HG03432 (cell line): ENCODE results near the gene WSCD1.

ENCODE experiments used
- ATAC-seq: cut with Tn5 transposase; IDR thresholded peaks from one replicate; pipeline ENCODE4 v1.9.1; 2021; ENCODE audit warnings: mild to moderate bottlenecking, moderate library complexity; ENCODE audit not compliant: unreplicated experiment

WSCD1 gene

DNA sequence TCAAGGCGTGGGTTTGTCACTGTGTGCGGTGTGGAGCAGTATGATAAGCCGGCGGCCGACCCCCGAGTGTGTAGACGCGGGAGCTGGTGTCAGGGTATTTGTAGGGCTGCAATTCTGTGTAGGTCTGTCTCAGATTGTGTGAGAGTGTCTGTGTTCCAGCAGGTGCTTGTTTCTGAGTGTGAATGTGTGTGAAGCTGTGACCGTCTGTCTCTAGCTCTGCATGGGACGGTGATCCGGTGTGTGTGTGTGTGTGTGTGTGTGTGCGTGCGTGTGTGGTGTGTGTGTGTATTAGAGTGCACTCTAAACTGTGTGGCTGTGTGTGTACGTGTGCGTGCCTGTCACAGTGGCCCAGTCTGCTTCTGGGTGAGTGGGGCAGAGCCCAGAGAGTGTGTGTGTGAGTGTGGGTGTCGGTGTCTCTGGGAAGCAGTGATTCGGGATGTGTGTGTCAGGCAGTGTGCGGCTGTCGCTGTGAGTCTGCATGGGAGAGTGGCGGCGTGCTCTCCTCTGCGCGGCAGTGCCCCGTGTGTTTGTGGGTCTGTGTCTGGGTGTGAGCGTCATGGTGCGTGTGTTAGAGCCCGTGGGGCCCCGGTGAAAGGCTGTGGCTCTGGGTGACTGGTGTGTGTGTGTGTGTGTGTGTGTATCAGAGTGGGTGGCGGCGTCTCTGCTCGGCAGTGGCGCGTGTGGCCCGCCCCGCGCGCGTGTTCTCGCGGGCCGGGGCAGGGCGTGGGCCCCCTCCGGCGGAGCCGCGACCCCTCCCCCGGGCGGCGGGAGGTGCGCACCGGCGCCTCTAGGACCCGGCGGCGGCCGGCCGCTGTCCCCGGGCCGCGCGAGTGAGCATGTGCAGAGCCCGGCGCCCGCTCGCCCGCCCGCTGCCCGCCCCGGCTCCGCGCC is at the start of gene WSCD1:
TSS of gene WSCD1 (plus strand) at position 841 of the 891 bp plus-strand sequence. CDS start 10,280 bp downstream, outside the sequence.
- ATAC-seq, result no peak

DNA sequence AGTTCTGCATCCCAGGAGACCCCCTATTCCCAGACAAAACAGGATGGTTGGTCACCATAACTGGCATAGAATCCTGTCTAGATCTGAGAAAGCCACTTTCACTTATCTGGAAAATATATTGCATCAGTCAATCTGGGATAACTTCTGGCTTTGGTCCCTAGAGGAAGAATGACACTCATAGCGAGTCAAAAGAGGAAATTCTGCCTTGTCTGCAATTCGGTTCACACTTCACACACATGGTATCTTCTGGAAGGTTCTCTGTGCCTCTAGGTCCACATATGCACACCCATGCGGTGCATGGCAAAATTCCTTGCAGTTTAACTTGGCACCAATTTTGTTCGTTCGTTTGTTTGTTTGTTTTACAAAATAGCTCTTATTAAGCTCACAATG is 49.2 kb upstream of the WSCD1 start:
- ATAC-seq, result no peak

DNA sequence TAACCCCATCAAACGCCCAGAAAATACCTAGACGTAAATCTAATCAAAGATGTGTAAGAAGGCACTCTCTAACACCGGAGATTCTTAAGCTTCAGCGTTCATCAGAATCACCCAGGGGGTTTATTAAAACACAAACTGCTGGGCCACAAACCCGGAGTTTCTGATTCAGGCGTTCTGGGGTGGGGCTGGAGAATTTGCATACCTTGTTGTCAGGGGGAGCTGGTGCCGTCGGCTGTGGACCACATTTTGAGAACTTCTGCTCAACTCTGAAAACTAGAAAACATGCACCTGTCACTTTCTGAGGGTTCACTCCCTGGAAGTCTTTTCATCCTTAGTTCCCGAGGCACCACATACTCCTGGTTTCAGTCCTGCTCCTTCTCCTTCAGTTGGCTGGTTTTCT is 48.6 kb upstream of the WSCD1 start:
- no peak for ATAC-seq

DNA sequence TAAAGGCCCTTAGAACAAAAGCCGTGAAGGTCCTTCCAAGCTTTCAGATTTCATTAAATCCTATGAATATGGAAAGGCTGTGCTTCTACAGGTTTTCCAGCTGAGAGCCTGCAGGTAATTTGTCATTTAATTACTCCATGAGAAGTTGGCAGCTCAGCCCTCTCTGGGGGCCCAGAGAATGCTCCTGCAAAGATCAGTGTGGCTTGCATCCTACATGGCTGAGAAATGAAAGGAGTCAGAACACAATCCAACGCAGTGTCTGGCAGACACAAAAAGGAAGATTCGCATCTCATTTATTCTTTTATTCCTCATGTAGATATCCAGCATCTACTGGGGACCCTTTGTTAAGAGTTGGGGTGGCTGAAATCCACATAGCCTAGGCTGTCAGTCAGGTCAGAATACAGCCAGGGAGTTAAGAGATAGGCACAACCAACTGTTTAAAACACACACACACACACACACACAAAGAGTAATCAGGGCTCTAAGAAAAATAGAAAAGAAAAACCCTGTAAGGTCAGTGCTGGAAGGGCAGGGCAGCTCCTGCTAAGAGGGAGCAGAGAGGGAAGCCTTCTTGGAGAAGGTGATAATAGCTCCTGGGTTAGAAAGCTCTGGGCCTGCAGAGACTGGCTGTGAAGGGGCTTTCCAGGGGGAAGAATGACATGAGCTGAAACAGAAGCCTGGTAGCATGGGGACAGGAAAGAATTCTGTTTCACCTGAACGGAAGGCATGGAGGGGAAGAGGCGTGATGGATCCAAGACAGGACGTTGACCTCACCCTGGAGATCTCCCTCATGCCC is 46.9 kb upstream of the WSCD1 start:
- no peak for ATAC-seq

DNA sequence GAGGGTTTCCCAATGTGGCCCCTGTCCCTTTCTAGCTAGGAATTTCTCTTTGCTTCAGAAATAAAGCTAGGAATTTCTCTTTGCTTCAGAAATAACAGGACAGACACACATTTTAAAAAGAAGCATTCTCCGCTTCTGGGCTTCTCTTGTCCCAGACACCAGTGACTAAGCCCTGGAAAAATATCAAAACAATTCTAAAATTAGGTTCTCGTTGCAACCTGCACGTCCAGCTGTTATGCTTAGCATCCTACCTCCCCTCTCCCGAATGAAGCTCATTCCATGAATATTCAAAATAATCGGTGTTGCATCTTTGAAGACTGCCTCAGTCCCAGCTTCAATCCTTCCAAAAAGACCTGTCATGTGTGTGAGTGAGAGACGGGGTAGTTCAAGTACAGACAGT is 45.6 kb upstream of the WSCD1 start:
- ATAC-seq, result no peak

DNA sequence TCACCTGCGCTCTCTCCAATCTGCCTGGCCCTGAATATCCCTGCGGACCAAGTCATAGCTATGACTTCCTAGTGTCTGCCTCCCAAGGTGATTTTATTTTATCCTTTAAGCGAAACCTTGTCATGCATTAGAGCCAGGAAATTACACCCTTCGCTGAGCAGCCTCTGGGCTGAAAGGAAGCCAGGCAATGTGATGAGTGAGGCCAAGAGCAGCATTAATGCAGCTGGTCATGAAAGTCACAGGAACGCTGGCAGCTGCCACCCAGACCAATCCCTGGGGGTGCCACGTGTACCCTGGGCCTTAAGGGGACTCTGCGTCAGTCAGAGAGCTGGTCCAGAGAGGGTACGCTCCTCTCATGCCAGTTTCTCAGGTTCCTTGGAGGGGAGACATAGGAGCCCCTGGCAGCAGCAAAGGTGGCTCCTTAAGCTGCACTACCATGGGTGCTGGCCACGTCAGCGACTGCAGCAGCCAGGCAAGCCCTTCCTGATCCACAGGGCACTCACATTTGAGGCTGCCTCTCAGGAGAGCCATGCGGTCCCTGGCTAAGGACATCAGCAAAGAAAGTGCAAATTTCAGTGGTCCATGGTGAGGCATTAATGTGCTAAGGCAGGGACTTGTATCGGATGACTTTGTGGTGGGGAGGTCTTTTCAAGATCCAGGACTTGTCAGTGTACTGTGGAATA is 42.7 kb upstream of the WSCD1 start:
- no peak for ATAC-seq

DNA sequence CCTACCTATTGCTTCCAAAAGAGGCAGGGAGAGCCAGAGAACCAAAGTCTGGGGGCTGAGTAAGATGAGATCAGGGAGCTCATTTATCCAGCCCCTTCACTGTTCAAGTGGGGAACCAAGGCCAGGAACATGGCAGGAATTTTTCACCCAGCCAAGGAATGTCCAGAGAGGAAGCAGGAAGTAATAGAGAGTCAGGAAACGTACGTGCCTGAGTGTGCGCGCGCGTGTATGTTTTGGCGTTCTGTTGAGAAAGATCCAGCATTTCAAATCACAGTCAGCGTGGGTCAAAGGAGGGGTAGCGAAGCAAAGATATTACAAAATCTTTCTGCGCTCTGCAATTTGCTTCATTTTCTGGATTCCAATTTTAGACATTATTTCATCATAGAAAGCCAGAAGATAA is 41.9 kb upstream of the WSCD1 start:
- ATAC-seq, result no peak

DNA sequence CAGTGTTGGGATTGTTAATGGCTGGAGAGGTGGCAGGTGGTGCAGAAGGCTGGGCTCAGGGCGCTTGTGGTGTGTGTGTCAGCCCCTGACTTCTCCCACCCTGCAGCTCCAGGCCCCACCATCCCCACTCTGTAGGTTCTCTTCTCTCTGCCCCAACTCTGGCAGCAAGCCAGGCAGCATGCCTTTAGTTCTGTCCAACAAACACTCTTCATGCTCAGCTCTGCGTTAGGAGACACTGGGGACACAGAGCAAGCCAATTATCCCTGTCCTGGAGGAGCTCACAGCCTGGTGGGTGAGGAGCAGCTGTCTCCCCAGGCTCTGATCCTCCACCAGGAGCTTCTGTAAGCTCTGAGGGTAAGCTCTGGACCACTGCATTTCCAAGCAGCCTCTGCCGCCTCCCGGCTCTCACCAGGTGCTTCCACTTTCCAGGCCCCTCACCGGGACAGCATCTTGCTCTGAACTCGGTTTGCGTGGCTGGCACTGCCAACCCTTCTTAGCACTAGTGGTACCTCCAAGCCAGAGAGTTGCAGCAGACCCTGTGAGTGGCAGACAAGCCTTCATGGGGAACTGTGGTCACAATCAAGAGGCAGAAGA is 34.3 kb upstream of the WSCD1 start:
- no peak for ATAC-seq

DNA sequence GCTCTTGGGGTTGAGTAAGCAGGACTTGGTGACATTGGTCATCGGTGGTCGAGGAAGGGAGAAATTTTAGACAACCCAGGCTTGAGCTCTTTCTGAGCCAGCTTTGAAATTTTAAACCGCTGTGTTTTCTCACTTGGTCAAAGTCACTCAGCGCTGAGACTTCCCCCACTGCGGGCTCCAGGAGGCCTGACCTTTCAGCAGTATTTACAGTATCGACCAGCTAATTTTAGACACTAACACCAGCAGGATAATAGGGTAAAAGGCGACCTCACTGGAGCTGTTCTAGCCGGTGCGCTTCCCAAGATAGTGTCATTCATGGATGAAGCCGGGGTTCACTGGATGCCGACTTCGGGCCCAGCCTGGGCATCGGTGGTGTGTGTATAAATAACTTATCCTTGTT is 29.7 kb upstream of the WSCD1 start:
- ATAC-seq, result no peak

DNA sequence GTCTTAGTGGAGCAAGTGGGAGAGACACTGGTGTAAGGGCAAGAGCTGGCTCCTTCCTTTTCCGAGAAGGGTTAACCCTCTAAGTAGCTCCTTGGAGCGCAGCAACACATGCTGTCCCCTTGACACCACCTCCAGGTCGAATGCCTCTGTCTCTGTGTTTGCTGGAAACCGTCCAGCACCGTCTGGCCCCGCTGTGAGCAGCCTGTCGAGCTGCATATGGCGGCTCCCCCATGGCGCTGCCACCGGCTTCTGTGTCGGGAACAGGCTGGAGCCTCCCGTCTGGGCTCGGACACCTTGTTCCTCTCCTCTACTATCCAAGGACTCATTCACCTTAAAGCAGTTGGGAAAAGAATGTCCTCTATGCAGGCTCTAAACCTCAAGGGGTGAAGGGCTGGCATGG is 28.9 kb upstream of the WSCD1 start:
- no peak for ATAC-seq

DNA sequence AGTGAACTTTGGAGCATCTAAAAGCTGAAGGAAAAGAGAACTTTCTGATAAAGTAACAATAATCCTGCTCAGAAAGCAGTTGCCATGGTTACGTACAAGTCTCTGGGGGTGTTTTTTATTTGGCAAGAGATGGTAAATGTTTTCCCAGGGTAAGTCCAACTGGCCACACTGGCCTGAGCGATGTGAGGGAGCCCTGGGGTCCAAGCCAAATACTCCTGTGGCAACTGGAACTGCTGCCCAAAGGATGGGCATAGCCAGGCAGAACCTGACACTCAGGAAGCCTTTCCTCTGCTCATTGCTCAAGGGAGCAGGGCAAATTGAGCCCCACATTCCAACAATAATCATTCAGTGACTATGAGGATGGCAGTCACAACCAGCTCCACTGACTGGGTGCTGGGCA is 26.8 kb upstream of the WSCD1 start:
- no peak for ATAC-seq

DNA sequence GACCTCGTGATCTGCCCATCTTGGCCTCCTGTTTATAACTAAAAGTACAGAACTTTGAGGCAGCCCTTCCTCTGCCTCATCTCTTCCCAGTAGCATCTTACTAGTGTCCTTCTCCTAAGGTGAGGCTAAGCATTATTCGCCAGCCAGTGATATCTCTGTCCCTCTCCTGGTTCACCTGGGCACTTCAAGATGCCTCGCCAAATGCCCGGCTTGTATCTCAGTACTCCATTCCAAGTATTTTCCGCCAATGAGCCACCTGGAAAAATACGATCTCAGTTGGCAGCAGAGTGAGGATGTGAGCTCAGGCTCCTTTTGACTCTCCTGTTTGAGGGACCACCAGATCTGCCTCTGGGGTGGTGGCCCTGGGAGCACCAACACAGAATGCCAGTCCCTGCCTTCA is 25.9 kb upstream of the WSCD1 start:
- no peak for ATAC-seq

DNA sequence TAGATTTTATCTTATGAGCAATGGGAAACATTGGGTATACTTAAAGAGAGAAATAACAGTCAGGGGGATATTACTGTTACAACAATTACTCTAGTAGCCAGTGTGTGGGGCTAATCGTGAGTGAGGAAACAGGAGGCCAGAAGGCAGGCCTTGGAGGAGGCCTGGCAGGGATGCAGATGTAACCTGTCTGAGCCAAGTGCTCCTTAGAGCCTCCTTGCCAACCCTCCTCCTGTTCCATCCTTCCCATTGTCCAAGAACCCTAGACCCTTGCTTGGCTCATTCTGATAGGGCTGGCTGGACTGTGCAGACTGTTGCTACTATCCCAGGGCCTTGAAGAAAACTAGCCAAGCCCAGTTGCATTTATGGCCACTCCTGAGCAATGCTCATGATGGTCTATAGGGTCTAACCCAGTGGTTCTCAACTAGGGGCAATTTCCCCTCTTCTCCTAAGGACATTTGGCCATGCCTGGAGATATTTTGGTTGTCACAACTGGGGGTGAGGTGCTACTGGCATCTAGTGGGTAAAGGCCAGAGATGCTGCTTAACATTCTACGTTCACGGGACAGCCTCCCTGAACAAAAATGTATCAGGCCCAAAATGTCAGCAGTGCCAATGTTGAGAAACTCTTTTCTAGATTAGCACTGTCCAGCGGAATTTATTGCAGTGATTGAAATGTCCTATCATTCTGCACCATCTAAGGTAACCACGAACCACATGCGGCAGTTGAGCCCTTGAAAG is 24.4 kb upstream of the WSCD1 start:
- no peak for ATAC-seq

DNA sequence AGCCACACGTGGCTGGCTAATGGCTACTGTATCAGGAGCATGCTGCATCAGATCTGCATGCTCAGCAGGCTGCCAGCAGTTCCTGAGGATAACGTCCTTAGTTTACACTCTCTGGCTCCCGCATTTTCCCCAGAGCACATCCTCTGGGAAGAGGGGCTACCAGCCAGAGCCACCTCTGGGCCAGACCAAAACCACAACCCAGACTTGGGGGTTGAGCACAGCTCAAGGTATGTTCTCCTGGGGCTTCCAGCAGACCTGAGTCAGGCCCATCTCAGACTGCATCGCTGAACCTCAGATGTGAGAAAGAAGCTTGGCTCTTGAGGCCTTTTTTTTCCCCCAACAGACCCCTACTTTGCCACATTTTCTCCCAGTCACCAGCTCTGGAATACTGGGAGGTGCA is 23.7 kb upstream of the WSCD1 start:
- no peak for ATAC-seq

DNA sequence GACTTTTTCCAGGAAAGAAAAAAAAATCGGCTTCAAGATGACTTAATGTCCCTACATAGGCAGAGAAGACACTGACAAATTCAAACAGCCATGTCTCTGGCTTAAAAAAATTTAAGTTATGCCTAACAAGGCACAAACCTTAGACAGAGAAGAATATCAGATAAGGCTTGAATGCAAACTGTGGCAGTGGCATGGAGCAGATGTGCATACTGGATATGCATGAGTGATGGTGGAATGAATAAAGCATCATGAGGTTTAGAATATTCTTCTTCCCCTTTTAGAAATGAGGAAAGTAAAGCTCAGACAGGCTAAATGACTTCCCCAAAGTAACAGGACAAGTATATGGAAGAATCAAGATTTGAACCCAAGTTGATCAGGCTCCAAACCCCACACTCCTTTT is 23.2 kb upstream of the WSCD1 start:
- no peak for ATAC-seq

DNA sequence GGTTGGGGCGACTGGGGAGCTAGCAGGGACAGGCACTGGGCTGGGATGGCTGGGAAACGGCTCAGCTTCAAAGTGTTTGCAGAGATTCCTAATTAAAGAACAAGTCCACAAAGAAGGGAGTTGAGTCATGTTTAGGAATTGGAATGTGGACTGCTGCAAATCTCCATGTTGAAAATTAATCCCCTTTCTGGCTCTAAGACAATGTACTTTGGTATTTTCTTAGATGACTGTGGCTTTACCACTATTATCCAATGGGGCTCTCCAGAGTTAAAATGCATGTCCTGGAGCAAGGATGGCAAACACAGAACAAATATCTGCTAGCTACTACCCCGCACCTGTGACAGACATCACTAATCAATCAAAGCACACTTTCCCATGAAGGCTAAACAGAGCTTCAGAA is 22.2 kb upstream of the WSCD1 start:
- no peak for ATAC-seq

DNA sequence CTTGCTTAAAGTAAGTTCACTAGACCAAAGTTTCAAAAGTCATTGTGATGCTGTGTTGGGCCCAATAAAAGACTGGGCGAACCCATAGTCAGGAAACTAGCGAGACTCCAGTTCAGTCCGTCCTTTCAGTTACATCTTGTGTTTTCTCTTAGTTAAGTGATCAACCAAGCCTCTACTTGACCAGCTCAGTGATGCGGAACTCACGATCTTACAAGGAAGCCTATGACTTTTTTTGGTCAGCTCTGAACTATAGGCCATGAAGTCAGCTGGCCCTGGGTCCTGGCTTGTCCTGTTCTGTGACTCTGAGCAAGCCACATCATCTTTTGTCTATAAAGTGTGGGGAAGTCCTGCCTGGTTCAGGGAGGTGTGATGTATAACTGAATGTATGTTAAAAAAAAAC is 21.7 kb upstream of the WSCD1 start:
- ATAC-seq, result no peak

DNA sequence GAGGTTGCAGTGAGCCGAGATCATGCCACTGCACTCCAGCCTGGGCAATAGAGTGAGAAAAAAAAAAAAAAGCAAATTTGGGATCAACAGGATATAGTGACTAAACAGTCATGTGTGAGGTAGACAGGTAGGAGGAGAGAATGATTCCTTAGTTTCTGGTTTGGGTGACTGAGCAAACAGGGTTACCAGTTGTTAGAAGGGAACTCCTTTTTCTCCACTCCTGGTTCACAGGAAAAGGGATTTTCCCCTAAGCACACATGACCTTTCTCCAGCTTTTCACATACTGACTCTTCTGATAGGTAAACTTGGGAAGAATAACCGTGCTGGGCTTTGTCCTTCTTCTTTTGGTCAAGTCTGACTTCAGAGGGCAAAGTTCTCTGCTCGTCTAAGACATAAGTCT is 17.3 kb upstream of the WSCD1 start:
- ATAC-seq, result no peak

DNA sequence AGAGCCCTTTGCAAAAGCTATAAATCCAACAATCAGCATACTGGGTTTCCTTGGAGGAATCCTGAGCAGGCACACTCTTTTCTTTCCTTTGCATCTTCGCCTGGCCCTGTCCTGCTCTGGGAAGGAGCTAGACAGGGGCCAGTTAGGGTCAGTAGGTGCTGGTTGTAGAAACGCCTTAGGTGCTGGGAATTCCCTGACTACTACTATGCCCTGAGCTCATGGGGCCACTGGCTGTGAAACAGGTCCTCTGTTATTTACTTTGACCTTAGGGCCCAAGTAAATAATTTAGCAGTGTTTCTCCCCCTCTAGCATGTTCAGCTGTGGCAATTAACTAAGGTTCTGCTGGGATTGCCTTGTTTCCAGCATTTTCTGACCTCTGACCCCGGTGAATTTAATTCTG is 15.8 kb upstream of the WSCD1 start:
- ATAC-seq, result no peak

DNA sequence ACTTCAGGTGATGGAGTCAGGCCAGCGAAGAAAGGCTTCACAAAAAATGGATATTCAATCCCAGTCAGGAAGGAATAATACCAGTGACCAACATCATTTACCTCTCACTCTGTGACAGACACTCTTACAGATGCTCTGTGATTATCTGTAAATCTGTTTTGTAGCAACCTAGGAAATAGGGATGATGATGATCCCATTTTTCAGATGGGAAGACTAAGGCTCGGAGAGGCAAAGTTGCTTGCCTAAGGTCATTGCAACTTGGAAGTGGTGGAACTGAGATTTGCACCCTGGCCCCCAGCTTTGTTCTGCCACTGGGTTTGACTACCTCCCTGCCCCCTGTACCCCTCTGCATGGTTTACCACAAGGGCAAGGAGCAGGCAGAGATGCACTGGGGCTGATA is 14.1 kb upstream of the WSCD1 start:
- no peak for ATAC-seq

DNA sequence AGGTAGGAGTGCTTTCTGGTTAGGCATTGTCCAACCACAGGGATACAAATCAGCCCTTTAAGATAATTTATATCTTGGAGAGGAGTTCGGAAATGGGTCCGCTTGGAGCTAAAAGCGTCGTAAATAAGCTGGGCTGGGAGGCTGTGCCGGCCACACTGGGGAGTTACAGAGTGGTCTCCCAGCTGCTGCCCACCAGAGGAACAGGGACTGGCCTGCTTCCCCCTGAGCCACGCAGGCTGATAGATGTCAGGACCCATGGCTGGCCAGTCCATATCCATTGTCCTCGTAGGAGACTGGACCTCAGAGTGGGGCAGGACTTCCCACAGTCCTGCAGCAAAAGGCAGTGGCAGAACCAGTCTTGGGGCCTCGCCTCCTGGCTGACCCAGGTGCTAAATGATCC is 12.6 kb upstream of the WSCD1 start:
- no peak for ATAC-seq
